Left ventricle myocardium superior (tissue), 1 donor: ENCODE results near the gene PBX1. TPM values are rescaled to one million over a fixed set of nuclear protein-coding genes. Genes with fewer than 3 reads are reported as not detected.
A peak's percentile ranks its signal among the peaks of the same experiment; 100 is the strongest.

Experiments used
- ATAC-seq: fragments of 200-7000 bp; cut with Tn5 transposase; one replicate; pipeline ENCODE4 v1.9.1; 2020; ENCODE audit warnings: mild to moderate bottlenecking, moderate library complexity
- DNase-seq: peaks from one replicate; pipeline ENCODE4 v3.0.0-alpha.2; 2020
- intact Hi-C: fragments of 100-400 bp; cut with micrococcal nuclease; formaldehyde crosslinking; loops from one replicate; pipeline ENCODE4 v1.11.0; 2022
- total RNA-seq: library from RNA; stranded (reverse); fragmentation: NEBNext Ultra II Directional; extraction: Animal tissue kit (Norgen Biotek cat#: 25700); gene quantifications from one replicate; pipeline ENCODE4 v1.2.1, GENCODE V29; 2021
- donor health status: DM: no; HTN: yes; CAD: no; lungs with severe emphysema.

PBX1 gene
- total RNA-seq, 1 donor from 2014 or later: 69.6 TPM

DNA sequence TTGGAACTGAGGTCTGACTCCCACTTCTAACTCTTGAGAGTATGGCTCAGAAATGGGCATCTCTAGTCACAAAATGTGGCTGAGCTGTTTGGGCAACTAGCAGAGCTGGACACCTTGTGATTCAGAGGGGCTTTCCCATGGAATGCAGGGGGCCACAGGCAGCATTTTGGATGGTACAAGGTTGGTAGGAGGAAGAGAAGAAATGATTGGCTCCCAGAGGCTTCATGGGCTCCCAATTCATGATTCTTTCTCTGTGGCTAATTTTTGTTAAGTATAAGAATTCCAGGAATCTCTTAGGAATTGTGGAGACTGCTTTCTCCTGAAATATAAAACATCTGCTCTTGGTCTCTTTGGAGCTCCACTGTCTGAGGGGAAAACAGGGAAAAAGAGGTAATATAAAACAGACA lies 49.7 kb downstream of the PBX1 start:
- ATAC-seq: peak; percentile 34
- intact Hi-C loops: no loop called here

GRCh38 chr1:164609089-164609488 lies 50.1 kb downstream of the PBX1 start:
- intact Hi-C loops: no loop called here
- no peak for DNase-seq
- peak; percentile 35 for ATAC-seq

More for the DNA sequence above, 49.7 kb downstream of the PBX1 start:
- DNase-seq: no peak

DNA sequence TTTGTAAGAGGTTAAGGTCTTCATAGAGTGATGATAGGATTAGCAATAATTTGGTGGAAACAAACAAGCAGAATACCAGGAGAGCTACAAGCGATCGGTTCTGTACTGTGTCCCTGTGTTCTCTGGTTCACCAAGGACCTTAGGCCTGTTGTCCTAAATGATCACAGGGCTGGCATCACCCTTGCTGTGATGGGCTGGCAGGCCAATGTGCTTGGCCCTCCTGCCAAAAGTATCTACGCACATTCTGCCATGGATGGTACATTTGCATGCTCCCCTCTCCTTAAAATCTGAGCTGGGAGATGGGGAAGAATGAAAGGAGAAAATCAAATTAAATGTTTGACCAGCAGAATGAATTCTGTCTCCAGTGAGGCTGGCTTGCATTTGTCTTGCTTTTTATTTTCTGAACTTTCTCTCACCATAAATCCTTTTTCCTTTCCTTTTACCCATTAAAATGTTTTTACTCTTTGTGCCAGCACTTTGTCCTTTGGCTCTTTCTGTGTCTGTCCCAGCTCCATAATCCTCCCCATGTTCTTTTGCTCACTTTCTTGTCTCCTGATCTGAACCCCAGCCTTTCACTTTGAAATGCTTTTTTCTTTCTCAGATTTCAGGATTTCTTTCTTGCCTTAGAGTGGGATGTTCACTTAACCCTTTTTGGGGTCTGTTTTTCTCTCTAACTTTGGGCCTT lies 51.7 kb downstream of the PBX1 start:
- peak; percentile 72 for ATAC-seq

GRCh38 chr1:164611754-164612642 lies 53.0 kb downstream of the PBX1 start:
- ATAC-seq: peak; percentile 71
- intact Hi-C loops: no loop called here
- DNase-seq: no peak

More for the DNA sequence above, 51.7 kb downstream of the PBX1 start:
- intact Hi-C loops: no loop called here
- peak; percentile 53 for DNase-seq

- DNase-seq: no peak
- ATAC-seq: peak; percentile 22
- intact Hi-C loops: no loop called here
Observed at GRCh38 chr1:164613176-164613575, 54.2 kb downstream of the PBX1 start.

- DNase-seq (no peak), ATAC-seq (no peak)
- intact Hi-C loops: no loop called here
Observed at GRCh38 chr1:164614316-164614715, 55.3 kb downstream of the PBX1 start.

GRCh38 chr1:164617377-164618201 lies 58.6 kb downstream of the PBX1 start:
- ATAC-seq: no peak
- DNase-seq: no peak
- intact Hi-C loops: no loop called here

- ATAC-seq (no peak), DNase-seq (no peak)
- intact Hi-C loops: no loop called here
Observed at GRCh38 chr1:164618202-164618564, 59.2 kb downstream of the PBX1 start.

- ATAC-seq (no peak), DNase-seq (no peak)
- intact Hi-C loops: no loop called here
Observed at GRCh38 chr1:164619006-164619784, 60.2 kb downstream of the PBX1 start.

- intact Hi-C loops: no loop called here
- DNase-seq (peak; percentile 35), ATAC-seq (peak; percentile 89)
Observed at GRCh38 chr1:164622068-164622845, 63.3 kb downstream of the PBX1 start.

GRCh38 chr1:164623805-164624204 lies 64.8 kb downstream of the PBX1 start:
- ATAC-seq: no peak
- intact Hi-C loops: no loop called here
- no peak for DNase-seq

DNA sequence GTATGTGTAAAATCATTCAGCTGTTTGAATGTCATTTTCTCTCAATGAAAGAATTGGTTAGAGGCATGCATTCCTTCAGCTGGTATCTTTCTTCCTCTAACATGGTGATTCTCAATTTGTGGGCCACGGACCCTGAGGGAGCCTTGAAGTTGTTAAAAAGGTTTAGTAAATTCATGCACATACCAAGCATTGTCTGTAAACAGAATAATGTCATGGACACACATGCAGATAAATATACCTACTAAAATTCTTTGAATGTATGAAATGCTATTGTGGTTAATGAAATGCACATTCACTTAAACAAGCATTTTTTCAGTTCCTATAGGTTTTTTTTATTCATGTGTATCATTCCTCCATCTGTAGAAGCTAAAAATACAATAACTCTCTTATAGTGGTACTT lies 65.4 kb downstream of the PBX1 start:
- DNase-seq (no peak), ATAC-seq (no peak)
- intact Hi-C loops: no loop called here

- no peak for DNase-seq
- ATAC-seq: no peak
- intact Hi-C loops: no loop called here
Observed at GRCh38 chr1:164625004-164625617, 66.1 kb downstream of the PBX1 start.

GRCh38 chr1:164628772-164629171 lies 69.8 kb downstream of the PBX1 start:
- intact Hi-C loops: no loop called here
- DNase-seq (no peak), ATAC-seq (no peak)

DNA sequence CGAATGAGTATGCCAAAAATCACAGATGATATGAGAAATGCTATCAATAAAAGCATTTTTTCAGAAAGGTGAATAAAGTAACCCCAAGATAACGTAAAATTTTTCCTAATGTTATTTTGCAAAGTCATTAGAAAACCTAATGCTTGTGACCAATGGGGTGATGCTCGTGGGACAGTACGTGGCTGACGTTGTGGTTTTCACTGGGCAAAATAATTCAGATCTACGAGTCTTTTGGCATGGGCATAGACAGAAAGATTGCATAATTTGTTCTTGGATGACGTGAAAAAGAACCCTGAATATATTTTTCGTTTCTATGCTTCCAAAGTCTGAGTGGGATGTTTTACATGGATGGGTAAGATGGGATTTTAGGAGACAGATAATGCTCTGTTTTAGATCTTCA lies 71.0 kb downstream of the PBX1 start:
- ATAC-seq (no peak), DNase-seq (no peak)
- intact Hi-C loops: loop anchor here (10.0 kb wide), 1 partner anchor 75 kb away; no protein-coding TSS in a partner anchor

- intact Hi-C loops: loop anchor here (10.0 kb wide), 1 partner anchor 74 kb away; no protein-coding TSS in a partner anchor
- no peak for DNase-seq
- ATAC-seq: peak; percentile 14
Observed at GRCh38 chr1:164630626-164631396, 71.8 kb downstream of the PBX1 start.

DNA sequence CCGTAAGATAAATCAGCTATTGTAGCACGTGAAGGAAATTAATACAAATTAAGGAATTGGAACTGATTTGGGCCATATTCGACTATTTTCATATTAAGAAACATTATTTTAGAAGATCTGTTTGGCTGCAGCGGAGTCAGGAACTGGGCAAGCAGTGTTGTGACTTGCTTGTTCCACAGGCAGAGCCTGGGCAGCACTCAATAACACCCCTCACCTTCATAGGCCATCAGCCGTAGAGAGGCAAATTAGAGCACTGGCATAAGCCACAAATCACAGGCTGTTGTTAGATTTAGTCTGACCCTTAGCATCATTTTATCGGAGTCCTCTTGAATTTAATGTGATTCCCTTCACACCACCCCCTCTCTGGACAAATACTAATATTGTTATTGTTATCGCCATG lies 72.8 kb downstream of the PBX1 start:
- peak; percentile 72 for ATAC-seq
- intact Hi-C loops: loop anchor here (10.0 kb wide), 1 partner anchor 73 kb away; no protein-coding TSS in a partner anchor
- DNase-seq: no peak
